22Rv1 (cell line): ENCODE measurements around the gene STARD7.

Experiments used
- H3K27ac ChIP-seq: fragments of 450-650 bp; 2 replicates; pipeline ENCODE4 v1.5.1; 2017
- ZFX ChIP-seq: fragments of 450-650 bp; IDR thresholded peaks from 2 replicates; pipeline ENCODE4 v1.6.1; 2017; ENCODE audit warnings: antibody characterized with exemption, borderline replicate concordance
- TF ChIP-seq, protein P1 (sequence below): fragments of 450-650 bp; IDR thresholded peaks from 2 replicates; pipeline ENCODE4 v1.5.1; 2017; ENCODE audit warnings: mild to moderate bottlenecking

Gene STARD7

DNA sequence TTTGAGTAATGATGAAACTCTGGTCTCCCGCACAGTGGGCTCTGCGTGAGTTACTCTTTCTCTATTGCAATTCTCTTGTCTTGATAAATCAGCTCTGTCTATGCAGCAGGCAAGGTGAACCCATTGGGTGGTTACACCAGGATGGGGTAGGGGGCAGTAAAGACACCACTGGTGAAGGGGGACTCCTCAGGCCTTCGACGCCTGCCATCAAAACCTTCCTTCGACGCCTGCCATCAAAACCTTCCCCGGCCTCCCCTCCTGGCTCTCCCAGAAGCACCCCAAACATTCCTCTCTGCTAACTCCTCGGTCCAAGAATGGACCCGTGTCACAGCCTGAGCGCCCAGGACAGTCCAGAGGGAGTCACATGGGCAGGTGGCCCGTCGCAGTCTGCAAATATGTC lies 4.8 kb upstream of the STARD7 start:
- no peak for TF ChIP-seq ZFX
- TF ChIP-seq, protein P1, sequence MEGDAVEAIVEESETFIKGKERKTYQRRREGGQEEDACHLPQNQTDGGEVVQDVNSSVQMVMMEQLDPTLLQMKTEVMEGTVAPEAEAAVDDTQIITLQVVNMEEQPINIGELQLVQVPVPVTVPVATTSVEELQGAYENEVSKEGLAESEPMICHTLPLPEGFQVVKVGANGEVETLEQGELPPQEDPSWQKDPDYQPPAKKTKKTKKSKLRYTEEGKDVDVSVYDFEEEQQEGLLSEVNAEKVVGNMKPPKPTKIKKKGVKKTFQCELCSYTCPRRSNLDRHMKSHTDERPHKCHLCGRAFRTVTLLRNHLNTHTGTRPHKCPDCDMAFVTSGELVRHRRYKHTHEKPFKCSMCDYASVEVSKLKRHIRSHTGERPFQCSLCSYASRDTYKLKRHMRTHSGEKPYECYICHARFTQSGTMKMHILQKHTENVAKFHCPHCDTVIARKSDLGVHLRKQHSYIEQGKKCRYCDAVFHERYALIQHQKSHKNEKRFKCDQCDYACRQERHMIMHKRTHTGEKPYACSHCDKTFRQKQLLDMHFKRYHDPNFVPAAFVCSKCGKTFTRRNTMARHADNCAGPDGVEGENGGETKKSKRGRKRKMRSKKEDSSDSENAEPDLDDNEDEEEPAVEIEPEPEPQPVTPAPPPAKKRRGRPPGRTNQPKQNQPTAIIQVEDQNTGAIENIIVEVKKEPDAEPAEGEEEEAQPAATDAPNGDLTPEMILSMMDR = no peak
- H3K27ac ChIP-seq = no peak overlapping the region

DNA sequence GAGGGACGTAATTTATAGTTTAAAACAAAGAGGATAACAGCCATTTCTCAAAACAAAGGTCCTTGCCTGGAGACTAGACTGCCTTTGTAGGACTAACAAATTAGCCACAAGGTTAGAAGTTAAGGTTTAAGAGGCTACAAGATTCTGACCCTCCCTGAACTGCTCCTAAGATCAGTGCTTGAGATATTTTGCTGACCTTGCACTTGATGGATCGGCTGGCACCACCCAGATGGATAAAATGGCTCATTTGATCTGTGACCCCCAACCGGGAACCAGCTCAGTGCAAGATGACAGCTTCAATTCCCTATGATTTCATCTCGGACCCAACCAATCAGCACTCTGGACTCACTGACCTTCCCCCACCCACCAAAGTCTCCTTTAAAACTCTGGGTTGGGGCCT lies 3.7 kb upstream of the STARD7 start:
- H3K27ac ChIP-seq = no peak overlapping the region
- no peak for TF ChIP-seq ZFX
- TF ChIP-seq, protein P1 = no peak

DNA sequence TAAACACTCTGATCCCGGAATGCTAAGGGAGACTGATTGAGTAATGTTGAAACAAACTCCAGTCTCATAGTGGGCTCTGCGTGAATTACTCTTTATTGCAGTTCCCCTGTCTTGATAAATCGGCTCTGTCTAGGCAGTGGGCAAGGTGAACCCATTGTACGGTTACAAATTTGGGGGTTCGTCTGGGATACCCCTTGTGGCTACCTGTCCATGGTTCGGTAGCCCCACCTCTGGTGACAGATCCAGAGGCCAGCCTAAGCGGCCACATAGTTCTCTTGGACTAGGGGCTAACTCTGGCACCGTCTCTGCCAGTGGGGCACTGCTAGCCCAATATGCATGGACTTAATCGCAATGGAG lies 1.1 kb upstream of the STARD7 start:
- TF ChIP-seq, protein P1 = no peak
- TF ChIP-seq ZFX = no peak
- H3K27ac ChIP-seq = peak overlapping the region; percentile 97

DNA sequence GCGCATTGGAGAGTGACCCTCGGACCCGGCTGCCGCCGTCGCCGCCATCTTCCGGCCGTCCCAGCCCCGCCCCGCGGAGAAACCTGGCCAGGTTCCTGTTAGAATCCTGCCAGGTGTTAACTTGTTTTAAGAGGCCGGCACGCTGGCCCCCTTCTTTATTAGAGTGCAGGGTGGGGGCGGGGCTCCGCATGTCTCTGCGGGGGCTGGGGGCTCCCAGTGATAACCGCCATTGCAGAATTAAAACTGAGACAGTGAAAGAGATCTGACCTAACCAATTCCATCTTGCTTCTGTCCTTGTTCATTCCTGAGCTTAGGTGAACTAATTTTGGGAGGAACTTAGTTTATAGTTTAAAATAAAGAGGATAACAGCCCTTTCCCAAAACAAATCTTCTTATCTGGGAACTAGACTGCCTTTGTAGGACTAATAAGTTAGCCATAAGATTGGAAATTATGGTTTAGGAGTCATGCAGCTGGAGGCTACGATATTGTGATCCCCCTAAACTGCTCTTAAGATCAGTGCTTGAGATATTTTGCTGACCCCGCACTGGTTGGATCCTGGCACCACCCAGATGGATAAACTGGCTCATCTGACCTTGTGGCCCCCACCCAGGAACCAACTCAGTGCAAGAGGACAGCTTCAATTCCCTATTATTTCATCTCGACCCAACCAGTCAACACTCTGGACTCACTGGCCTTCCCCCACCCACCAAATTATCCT lies 543 bp upstream of the STARD7 start:
- TF ChIP-seq ZFX = no peak
- TF ChIP-seq, protein P1 = no peak
- peak overlapping the region; percentile 97 for H3K27ac ChIP-seq

DNA sequence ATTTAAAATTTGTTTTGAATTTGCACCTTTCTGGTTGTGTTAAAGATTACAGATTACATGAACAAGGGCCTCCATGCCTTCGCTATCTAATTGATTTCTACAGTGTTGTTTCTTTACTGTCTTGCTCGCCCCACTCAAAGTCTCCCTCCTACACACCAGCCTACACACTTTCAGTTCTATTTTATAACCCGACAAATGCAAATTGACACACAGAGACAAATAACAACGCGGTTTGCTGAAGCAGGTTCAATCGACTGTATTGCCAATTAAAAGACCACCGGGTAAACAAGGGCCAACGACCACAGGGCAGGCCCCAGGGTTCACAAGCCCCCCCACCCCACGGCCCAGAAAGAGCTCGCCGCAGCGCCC lies 869 bp downstream of the STARD7 start:
- TF ChIP-seq ZFX = no peak
- TF ChIP-seq, protein P1 = no peak
- H3K27ac ChIP-seq = peak overlapping the region; percentile 97

DNA sequence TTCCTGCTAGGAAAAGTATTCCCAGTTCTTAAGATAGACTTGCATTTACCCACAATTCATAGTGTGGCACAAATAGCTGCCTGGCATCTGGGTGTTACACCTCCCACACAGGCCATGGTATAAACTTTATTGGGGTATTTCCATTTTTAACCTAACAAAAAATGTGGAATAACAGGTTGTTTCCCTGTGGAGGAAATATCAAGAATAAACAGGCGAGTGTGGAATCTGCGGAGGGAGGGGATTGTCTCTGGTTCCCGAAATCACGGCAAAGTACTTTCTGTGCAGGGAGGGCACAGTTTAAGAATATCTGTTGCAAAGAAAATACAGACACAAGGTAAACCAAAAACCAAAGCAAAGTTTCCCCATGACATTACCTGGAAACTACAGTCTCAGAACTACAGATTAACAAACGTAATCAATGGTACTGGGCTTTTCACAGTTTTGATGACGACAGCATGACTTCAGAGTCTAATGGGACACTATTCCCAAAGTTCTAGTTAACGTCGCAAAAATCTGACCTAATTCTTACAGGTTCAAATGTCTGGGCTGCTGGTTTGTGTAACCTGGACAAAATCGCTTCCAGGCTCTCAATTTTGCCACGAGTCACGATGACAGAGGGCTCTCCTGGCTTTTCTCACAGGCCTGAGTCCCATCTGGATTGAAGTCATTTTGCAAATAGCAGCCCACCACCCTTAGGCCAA lies 1.4 kb downstream of the STARD7 start:
- H3K27ac ChIP-seq = peak overlapping the region; percentile 97
- TF ChIP-seq, protein P1 = no peak
- TF ChIP-seq ZFX = no peak

DNA sequence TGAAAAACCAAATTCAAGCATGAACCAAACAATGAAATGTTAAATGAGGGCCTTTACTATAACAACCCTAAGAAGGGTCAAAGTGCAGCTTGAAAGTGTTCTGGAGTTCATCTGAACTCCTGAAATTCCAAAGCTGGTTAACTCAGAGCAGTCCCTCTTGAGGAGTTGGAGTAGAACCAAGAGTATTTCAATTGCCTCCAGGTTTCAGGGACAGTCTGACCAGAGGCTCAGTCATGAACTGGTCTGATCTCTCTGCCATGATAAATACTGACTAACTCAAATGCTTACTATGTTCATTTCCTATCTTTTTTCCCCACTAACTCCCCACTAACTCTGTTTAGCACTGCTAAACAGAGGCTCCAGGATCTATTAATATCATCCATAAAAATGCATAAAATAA lies 2.7 kb downstream of the STARD7 start:
- no peak overlapping the region for H3K27ac ChIP-seq
- TF ChIP-seq, protein P1 = no peak
- TF ChIP-seq ZFX = no peak
